GM12874 (cell line): ENCODE results near the gene SLIT1.

Source experiments
- CTCF ChIP-seq: IDR thresholded peaks from 2 replicates; pipeline ENCODE4 v1.5.1; 2011; ENCODE audit warnings: low read depth, mild to moderate bottlenecking, control low read depth, low read length, moderate library complexity; ENCODE audit not compliant: insufficient read depth

Gene SLIT1

GRCh38 chr10:97186911-97187310 lies 1.2 kb upstream of the SLIT1 start:
- TF ChIP-seq CTCF, result no peak

- TF ChIP-seq CTCF, result no peak
Measured at GRCh38 chr10:97184971-97185325, 811 bp downstream of the SLIT1 start.

DNA sequence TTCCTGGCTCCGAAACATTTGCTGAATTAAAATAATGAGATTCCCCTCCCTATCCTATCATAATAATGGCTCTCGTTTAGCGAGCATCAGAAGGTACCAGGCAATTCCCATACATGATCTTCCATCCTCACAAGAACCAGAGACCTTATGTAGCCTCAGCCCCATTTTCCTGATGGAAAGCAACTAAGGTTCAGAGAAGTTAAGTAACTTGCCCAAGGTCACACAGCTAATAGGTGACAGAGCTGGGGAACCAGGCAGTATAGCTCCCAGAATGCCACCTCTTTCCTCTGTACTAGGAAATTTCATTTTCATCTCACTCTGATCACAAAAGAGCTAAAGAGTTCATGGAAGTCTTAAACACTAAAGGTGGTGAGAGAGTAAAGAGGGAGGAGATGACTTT lies 2.4 kb downstream of the SLIT1 start:
- TF ChIP-seq CTCF, result no peak

DNA sequence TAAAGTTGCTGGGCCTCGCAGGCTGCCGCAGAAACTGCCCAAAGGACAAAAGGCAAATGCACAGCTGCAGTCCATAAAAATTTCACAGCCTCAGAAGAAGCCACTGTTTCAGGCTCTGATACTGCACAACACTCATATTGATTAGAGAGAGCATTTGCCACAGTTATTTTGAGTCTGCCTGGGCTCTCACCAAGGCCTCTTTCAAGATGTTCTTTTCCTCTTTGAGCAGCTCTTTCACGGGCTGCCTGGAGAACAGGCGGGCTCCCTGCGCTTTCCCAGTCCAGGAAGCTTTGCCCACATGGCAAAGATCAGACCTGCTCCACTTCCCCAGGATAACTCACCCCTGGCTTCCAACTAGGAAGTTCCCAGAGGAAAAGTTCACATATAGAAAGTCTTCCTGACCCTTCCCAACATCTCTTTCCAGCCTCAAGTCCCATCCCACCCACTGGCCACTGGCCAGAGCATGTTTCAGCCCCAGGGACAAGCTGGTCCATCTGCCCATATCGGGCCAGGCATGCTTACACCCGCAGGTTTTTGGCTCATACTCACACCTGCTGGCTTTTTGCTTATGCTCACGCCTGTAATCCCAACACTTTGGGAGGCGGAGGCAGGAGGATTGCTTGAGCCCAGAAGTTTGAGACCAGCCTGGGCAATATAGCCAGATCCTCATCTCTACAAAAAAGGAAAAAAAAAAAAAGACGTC lies 3.3 kb downstream of the SLIT1 start:
- TF ChIP-seq CTCF, result no peak

DNA sequence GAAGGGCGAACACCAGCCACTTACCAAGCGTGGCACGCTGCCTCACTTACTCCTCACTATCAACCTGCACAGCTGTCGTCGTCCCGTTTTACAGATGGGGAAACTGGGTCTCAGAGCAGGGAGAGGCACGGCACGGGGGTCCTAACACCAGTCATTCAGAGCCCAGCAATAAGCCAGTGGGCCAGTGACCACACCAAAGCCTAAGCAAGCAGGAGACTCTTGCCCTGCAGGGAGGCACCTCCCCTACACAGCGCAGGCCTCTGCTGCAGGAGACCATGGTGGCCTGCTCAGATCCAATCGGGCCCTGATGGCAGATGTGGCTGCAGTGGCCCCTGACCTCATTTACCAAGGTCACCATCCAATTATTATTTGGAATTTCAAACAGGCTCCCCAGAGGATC lies 4.8 kb downstream of the SLIT1 start:
- TF ChIP-seq CTCF, result no peak

DNA sequence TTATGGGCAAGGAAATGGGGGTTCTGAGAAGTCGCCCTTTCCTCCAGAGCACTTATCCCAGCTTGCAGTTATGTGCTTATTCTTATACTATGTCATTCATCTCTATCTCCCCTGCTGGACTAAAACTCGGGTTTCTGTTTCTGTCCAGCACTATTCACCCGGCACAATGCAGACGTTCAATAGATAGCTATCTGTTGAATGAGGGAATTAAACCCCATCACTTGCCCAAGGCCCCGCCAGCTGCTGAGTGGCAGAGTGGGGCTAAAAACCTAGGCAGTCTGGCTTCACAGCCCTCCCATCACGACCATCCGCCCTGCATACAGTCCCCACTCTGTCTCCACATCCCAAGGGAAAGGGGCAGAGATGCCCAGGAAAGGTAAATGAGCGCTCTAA lies 5.4 kb downstream of the SLIT1 start:
- no peak for TF ChIP-seq CTCF

DNA sequence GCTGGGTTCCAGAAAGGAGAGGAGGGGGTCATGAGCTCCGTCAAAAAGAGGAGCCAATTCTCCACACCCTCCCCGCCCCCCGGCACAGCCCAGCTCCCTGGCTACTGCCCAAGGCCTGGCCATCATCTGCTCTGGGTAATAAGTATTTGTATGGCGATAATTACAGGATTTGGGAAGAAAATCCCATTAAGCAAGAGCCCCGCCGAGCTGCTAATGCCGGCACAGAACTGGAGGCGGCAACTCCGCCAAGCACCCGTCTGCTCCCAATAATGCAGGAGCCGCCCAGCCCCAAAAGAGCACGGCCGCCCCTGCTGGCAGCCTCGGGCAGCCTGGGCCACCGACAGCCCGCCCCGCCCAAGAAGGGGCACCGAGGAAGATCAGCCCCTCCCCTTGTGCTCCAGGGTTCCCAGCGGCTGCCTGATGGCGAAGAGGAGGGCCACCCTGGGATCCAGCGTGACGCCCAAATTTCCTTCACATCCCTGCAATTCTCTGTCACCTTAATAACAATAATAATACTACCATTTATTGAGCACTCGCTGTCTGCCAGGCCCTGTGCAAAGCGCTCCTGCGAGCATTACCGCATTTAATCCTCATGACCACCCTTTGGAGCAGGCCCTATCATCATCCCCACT lies 5.9 kb downstream of the SLIT1 start:
- no peak for TF ChIP-seq CTCF
